ENCODE results near the gene STAG1. TPM values are rescaled to one million over a fixed set of nuclear protein-coding genes. Genes with fewer than 3 reads are reported as not detected.
A peak's percentile ranks its signal among the peaks of the same experiment; 100 is the strongest.

STAG1 gene
- polyA plus RNA-seq, 3 donors = 7.2 to 10.0 (median 7.5) TPM

GRCh38 chr3:136735103-136735502 lies 17.1 kb downstream of the STAG1 start:
- H3K27me3 ChIP-seq (ENCODE audit: control insufficient read depth in 2 of 2, insufficient read depth in 2 of 2, low read length in 2 of 2) = no peaks in the 10 kb centered on the region
- no peak overlapping the region for H3K9ac ChIP-seq (ENCODE audit: insufficient read depth, low read length, poor library complexity, severe bottlenecking)
- no peaks in the 10 kb centered on the region for H3K9me3 ChIP-seq (replicated peaks in 1 of 2; ENCODE audit: control insufficient read depth in 1 of 2, insufficient read depth in 1 of 2, low read length in 2 of 2)
- H3K79me2 ChIP-seq (ENCODE audit: insufficient read depth, low read length) = peaks cover 100% of the 10 kb centered on the region
- Mint-ChIP-seq H3K4me3 (no peak overlapping the region), H3K9me3 (no peaks in the 10 kb centered on the region), H3K27ac (peak overlapping the region in 6 of 7 donors; percentile 11 to 46 (median 18)), H3K4me1 (peaks cover 47% of the 10 kb centered on the region), H3K36me3 (peaks cover 3 to 9% of the 10 kb centered on the region in 2 donors), H3K27me3 (ENCODE audit: low read depth in 3 of 3) (no peaks in the 10 kb centered on the region)
- no peak overlapping the region for H3K4me3 ChIP-seq (replicated peaks in 1 of 3; ENCODE audit: low read depth in 2 of 3, low read length in 3 of 3)
- peak overlapping the region in 1 of 2 donors; percentile 38 for H3K27ac ChIP-seq (ENCODE audit: low read depth in 1 of 2, low read length in 2 of 2)
- TF ChIP-seq CTCF (IDR thresholded peaks at IDR 0.05) = no peak
- intact Hi-C loops (cut with micrococcal nuclease) = no loop called here
- H2AFZ ChIP-seq (ENCODE audit: insufficient read depth, low read depth, low read length, poor library complexity, severe bottlenecking) = no peak overlapping the region
- peaks cover 10 to 29% of the 10 kb centered on the region in 2 donors for H3K4me1 ChIP-seq (ENCODE audit: control insufficient read depth in 1 of 2, insufficient read depth in 2 of 2, low read length in 2 of 2)
- DNase-seq = no peak
- 100% methylated on average over 2 of the region's 3 CpGs for WGBS (ENCODE audit: insufficient coverage)
- H4K20me1 ChIP-seq (ENCODE audit: insufficient read depth, low read length) = peaks cover 16% of the 10 kb centered on the region
- H3K4me2 ChIP-seq (replicated peaks; ENCODE audit: extremely low read depth, low read length, poor library complexity, severe bottlenecking) = no peak overlapping the region
- H3K36me3 ChIP-seq (replicated peaks in 1 of 2; ENCODE audit: control insufficient read depth in 1 of 2, insufficient read depth in 2 of 2, low read length in 2 of 2) = no peaks in the 10 kb centered on the region

GRCh38 chr3:136734382-136735070 lies 17.7 kb downstream of the STAG1 start:
- Histone ChIP-seq H4K20me1 (ENCODE audit: insufficient read depth, low read length) (peaks cover 16% of the 10 kb centered on the region), H3K27me3 (ENCODE audit: control insufficient read depth in 2 of 2, insufficient read depth in 2 of 2, low read length in 2 of 2) (no peaks in the 10 kb centered on the region), H3K4me3 (replicated peaks in 1 of 3; ENCODE audit: low read depth in 2 of 3, low read length in 3 of 3) (no peak overlapping the region), H3K4me1 (ENCODE audit: control insufficient read depth in 1 of 2, insufficient read depth in 2 of 2, low read length in 2 of 2) (peaks cover 10 to 29% of the 10 kb centered on the region in 2 donors), H2AFZ (ENCODE audit: insufficient read depth, low read depth, low read length, poor library complexity, severe bottlenecking) (no peak overlapping the region), H3K27ac (ENCODE audit: low read depth in 1 of 2, low read length in 2 of 2) (peak overlapping the region in 1 of 2 donors; percentile 38), H3K9ac (ENCODE audit: insufficient read depth, low read length, poor library complexity, severe bottlenecking) (no peak overlapping the region), H3K4me2 (replicated peaks; ENCODE audit: extremely low read depth, low read length, poor library complexity, severe bottlenecking) (no peak overlapping the region), H3K36me3 (replicated peaks in 1 of 2; ENCODE audit: control insufficient read depth in 1 of 2, insufficient read depth in 2 of 2, low read length in 2 of 2) (no peaks in the 10 kb centered on the region), H3K79me2 (ENCODE audit: insufficient read depth, low read length) (peaks cover 100% of the 10 kb centered on the region), H3K9me3 (replicated peaks in 1 of 2; ENCODE audit: control insufficient read depth in 1 of 2, insufficient read depth in 1 of 2, low read length in 2 of 2) (no peaks in the 10 kb centered on the region)
- 100% methylated on average over 1 of the region's 3 CpGs for WGBS (ENCODE audit: insufficient coverage)
- peaks cover 3 to 9% of the 10 kb centered on the region in 2 donors for H3K36me3 Mint-ChIP-seq
- no peak overlapping the region for H3K4me3 Mint-ChIP-seq
- intact Hi-C loops (cut with micrococcal nuclease) = no loop called here
- H3K9me3 Mint-ChIP-seq = peaks cover 0 to 1% (median 0%) of the 10 kb centered on the region in 7 donors
- H3K4me1 Mint-ChIP-seq = peaks cover 48% of the 10 kb centered on the region
- TF ChIP-seq CTCF (IDR thresholded peaks at IDR 0.05) = no peak
- H3K27ac Mint-ChIP-seq = peak overlapping the region in 4 of 7 donors; percentile 13 to 46 (median 19)
- DNase-seq = no peak
- H3K27me3 Mint-ChIP-seq (ENCODE audit: low read depth in 3 of 3) = no peaks in the 10 kb centered on the region

Data from CD14-positive monocyte (primary cell).